ENCODE measurements around the gene GADD45G. TPM values are rescaled to one million over a fixed set of nuclear protein-coding genes. Genes with fewer than 3 reads are reported as not detected.

Gene GADD45G
- total RNA-seq, 1 donor = 7.3 TPM

- DNase-seq (ENCODE audit: low read depth in 2 of 3, low spot score in 2 of 3) = no peak
Observed at GRCh38 chr9:89626741-89627265, 22.0 kb downstream of the GADD45G start.

DNA sequence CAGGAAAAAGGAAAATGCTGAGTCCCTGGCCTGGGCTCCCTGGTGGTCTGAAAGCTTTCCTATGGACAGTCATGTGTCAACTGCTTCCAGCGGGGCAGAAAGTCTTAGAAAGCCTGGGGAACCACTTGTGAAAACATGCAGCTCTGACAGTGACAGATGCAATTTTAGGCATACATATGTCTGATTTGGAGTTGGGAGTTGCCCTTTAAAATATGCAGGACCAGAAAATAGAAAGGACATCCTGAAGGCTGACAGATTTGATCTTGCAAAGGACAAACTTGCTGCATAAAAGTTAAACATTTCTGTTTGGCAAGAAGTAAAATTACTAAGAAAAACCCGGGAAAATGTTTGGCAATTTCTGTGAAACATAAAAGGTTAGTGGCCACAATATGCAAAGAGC, 23.8 kb downstream of the GADD45G start:
- no peak for DNase-seq (ENCODE audit: low read depth in 2 of 3, low spot score in 2 of 3)

DNA sequence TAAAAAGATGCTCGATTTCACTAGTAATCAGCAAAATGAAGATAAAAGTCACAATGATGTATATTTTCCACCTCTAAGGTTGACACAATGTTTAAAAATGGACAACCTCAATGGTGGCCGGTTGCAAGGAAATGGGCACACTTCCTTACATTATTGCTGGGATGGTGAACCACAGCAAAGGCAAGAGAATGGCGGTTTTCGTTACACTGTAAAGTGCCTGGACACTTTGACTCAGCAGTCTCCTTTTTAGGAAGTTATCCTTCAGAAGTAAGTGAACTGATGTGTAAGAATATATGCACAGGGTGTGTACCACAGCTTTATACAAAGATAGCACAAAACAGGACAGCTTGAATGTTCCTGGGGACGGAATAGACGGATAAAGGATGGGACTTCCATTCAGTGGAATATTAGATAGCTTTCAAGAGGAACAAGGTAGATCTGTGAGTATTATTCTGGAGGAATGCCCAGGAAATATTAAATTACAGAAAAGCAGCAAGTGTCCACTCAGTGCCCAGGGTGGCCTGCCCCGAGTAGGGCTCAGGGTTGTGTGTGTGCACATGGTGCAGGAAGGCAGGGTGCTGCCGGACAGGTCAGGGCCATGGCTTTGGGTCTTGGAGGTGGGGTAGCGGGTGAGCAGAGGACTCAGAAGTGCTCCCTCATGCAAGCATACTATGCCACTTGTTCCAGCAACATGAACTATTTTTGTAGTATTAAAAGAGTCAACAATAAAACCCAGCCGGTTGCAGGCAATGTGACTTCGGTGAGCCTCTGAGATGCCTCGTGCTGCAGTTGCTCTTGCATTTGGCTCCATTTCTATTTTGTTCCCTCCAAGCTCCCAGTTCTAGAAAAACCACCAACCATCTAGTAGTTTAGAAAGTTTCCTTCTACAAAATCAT, 24.5 kb downstream of the GADD45G start:
- no peak for DNase-seq (ENCODE audit: low read depth in 2 of 3, low spot score in 2 of 3)

DNA sequence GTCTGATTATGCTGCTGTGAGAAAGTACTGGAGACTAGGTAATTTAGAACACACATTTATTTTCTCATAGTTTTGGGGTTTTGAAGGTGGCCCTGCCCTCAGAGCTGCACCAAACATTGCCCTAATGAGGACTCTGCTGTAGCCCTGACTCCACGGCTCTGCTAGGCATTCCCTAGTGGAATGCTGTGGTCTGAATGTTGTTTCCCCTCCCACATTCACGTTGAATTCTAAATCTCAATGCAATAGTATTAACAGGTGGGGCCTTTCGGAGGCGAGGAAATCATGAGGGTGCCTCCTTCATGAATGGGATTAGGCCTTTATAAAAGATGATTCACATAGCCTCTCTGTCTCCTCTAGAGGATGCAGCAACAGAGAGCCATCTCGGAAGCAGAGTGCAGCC, 25.7 kb downstream of the GADD45G start:
- DNase-seq (ENCODE audit: low read depth in 2 of 3, low spot score in 2 of 3) = no peak

DNA sequence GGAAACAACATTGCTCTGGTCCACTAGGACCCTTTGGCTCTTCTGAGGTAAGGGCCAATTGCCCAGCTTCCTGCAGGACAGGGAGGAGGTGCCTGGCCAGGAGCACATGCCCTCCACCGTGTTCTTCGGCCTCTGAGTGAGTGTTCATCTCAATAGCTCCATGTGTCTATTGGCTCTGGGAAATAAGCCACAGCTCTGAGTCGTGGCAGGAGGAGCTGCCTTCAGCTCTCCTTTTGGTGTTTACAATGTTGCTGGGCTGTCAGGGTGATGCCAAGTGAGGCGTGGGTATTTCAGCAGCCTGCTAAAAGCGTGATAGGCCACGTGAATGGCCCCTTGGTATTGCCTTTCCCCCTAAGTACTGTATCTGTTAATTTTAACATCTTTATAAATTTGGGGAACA, 26.6 kb downstream of the GADD45G start:
- no peak for DNase-seq (ENCODE audit: low read depth in 2 of 3, low spot score in 2 of 3)

GRCh38 chr9:89632192-89632733, 27.5 kb downstream of the GADD45G start:
- no peak for DNase-seq (ENCODE audit: low read depth in 2 of 3, low spot score in 2 of 3)

GRCh38 chr9:89632736-89633135, 27.9 kb downstream of the GADD45G start:
- no peak for DNase-seq (ENCODE audit: low read depth in 2 of 3, low spot score in 2 of 3)

DNA sequence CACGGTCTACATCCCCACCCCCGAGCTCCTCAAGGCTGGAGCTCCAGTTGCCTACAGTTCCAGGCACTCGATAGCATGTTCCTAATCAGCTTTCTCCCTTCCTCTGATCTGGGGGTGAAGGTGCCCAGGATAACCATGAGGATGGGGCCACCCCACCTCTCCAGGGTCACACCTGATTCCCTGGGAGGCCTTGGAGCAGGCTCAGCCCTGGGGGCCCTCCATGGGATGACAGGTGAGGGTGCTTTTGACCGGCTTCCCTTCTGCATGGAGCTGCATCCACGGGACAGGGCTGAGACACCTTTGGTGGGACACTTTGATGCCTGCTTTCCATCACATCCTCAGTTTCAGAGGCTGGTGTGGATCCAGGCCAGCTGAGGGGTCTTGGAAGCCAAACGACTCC, 28.6 kb downstream of the GADD45G start:
- no peak for DNase-seq (ENCODE audit: low read depth in 2 of 3, low spot score in 2 of 3)

DNA sequence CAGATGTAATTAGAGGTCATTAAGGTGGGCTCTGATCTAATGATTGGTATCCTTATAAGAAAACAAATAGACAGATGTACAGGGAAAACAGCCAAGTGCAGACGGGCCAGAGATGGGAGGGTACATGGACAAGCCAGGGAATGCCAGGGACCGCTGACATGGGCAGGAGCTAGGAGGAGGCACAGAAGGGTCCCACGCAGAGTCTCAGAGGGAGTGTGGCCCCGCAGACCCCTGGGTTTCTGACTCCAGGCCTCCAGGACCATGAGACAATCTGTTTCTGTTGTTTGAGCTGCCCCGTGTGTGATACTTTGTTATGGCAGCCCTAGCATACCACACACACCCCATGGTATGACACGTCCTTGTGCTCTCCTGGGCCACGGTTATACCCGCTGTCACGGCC, 29.1 kb downstream of the GADD45G start:
- DNase-seq (ENCODE audit: low read depth in 2 of 3, low spot score in 2 of 3) = no peak

- no peak for DNase-seq (ENCODE audit: low read depth in 2 of 3, low spot score in 2 of 3)
Observed at GRCh38 chr9:89634995-89635742, 30.4 kb downstream of the GADD45G start.

DNA sequence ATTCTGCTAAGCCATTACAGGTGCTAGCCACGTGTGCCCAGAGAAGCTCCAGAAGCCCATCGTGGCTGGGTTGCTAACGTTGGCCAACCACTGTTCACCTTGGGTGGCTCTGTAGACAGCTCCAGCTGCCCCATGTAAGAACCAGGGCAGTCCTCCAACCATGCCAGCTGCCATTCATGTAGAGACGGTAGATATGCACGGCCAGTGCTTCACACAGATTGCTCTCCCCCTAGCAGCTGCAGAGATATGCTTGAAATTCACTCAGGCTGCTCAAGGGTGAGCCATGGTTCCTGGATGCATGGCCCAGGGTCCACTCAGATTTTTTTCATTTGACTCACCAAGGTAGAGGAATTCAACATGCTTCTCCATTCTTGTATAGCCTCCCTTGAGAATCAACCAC, 31.0 kb downstream of the GADD45G start:
- no peak for DNase-seq (ENCODE audit: low read depth in 2 of 3, low spot score in 2 of 3)

GRCh38 chr9:89637787-89638186, 33.0 kb downstream of the GADD45G start:
- DNase-seq (ENCODE audit: low read depth in 2 of 3, low spot score in 2 of 3) = no peak

- DNase-seq (ENCODE audit: low read depth in 2 of 3, low spot score in 2 of 3) = no peak
Observed at GRCh38 chr9:89638359-89638758, 33.5 kb downstream of the GADD45G start.

DNA sequence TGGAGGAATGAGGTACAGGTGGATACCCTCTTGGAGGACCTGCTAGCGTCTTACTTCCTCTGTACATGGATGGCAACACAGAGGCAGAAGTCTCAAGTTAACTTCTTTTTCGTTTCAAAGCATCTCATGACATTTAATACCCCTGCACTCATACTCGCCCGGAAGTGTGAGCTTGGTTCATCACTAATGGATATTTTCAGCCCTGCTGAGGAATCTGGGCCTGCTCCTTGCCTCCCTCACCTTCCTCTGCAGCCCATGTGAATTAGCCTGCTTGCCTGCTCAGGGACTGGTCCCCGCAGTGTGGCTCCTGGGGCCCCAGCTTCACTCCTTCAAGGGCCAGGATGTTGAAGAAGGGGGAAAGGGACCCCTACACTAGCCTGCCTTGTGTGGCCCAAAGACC, 34.1 kb downstream of the GADD45G start:
- DNase-seq (ENCODE audit: low read depth in 2 of 3, low spot score in 2 of 3) = no peak

GRCh38 chr9:89639367-89639795, 34.6 kb downstream of the GADD45G start:
- no peak for DNase-seq (ENCODE audit: low read depth in 2 of 3, low spot score in 2 of 3)

DNA sequence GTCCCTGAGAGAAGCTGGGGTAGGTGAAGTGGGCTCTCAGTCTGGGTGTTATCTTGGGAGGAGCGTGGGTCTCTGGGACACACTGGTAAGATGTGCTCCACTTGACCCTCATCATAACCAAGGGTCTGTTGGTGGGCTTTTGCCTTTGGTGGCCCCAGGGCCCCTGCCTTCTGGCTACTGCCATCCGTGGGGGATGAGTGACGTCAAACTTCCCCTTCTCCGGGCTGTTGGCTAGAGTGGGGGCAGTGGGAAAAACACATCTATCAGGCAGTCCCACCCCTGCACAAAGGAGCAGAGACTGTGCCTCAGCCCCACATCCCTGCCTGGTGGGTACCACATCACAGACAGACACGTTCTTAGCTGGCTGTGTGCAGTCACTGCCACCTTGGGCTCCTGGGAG, 35.1 kb downstream of the GADD45G start:
- DNase-seq (ENCODE audit: low read depth in 2 of 3, low spot score in 2 of 3) = no peak

DNA sequence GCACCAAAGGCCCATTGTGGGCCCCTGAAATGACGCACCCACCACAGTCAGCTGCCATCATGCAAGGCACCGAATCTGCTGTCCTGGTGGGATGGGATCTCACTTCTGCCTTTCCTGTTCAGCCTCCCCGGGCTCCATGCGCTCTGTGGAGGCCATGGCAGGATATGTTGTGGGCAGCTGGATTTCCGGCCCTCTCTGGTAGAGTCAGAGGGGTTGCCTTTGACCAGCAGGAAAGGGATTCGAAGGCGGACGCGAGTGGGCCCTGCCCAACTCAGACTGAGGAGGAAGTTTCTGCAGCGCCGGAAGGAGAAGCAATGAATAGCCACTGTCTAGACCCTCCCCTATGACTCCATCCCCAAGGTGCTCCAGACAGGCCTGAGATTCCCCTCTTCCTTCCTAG, 35.5 kb downstream of the GADD45G start:
- DNase-seq (ENCODE audit: low read depth in 2 of 3, low spot score in 2 of 3) = no peak

- DNase-seq (ENCODE audit: low read depth in 2 of 3, low spot score in 2 of 3) = no peak
Observed at GRCh38 chr9:89640801-89641200, 36.0 kb downstream of the GADD45G start.

- DNase-seq (ENCODE audit: low read depth in 2 of 3, low spot score in 2 of 3) = no peak
Observed at GRCh38 chr9:89641980-89642379, 37.2 kb downstream of the GADD45G start.

DNA sequence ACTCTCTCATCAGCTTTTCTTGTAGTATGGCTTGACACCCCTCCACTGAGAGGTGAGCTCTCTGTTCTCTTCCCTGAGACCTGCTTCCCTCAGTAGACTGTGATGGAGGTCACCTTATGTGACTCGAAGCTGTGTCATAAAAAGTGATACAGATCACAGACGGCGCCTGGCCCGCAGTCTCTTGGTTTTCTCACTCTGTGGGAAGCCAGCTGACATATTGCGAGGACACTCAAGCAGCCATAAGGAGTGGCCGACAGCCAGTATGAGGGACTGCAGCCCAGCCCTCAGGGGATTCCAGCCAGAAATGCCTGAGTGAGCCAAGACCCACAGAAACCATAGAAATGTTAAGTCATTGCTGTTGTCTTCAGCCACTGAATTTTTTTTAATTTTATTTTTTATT, 38.0 kb downstream of the GADD45G start:
- no peak for DNase-seq (ENCODE audit: low read depth in 2 of 3, low spot score in 2 of 3)

DNA sequence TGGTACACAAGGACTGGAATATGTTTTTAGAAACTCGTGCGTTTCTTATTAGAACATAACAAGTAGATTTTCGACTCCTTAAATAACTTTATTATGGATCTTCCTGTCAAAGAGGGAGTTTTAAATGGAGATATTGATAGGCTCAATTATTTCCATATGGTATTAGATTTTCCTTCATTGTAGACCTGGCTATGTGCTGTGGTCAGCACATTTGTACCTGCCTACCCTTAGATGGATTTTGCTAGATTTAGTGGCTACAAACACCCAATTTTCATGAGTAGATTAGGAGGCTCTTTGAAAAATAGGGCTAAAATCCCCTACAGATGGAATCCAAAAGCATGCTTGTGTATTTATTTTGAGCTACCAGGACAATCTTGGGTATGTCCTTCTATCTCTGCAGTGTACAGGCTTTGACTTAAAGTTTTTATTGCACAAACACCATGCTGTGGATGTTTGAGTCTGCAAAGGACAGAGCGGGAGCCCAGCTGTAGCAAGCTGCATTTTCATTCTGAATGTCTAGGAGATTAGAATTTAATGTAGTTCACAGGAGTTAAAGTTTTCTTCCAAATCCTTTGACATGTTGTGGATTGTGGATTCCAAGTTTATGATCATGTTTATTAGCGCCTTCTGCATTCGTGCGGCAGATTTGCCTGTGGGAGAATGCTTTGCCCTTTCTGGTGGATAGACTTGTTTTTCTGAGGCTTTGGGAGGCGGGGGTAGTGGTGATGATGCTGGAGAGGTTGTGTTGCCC, 41.6 kb downstream of the GADD45G start:
- no peak for DNase-seq (ENCODE audit: low read depth in 2 of 3, low spot score in 2 of 3)

All from hematopoietic multipotent progenitor cell (in vitro differentiated cells).